IMR-90 (cell line): ENCODE data around the gene FOXA2. TPM values are rescaled to one million over a fixed set of nuclear protein-coding genes. Genes with fewer than 3 reads are reported as not detected.

Experiments used
- ATAC-seq: fragments of 200-7000 bp; cut with Tn5 transposase; 2 replicates; pipeline ENCODE4 v1.9.1; 2020; ENCODE audit warnings: low read depth, mild to moderate bottlenecking, moderate library complexity
- BruUV-seq: library from RNA; stranded (reverse); fragments of 400-500 nt; replicated peaks from 2 replicates; lab custom pipeline; 2021; lab: Mats Ljungman, UMichigan
- CTCF ChIA-PET: fragments of 300-600 bp; formaldehyde crosslinking; extraction: SDS; loops from one replicate; lab custom pipeline; 2021; ENCODE audit warnings: antibody characterized with exemption; lab: Yijun Ruan, JAX
- POLR2A ChIA-PET: fragments of 300-600 bp; sonication (Branson Sonifier 250); formaldehyde crosslinking; loops from one replicate; lab custom pipeline; 2022; ENCODE audit warnings: antibody characterized with exemption; ENCODE audit not compliant: unreplicated experiment; lab: Charles Lee
- DNase-seq: peaks from one replicate; pipeline ENCODE4 v3.0.0; 2013
- H2AFZ ChIP-seq: replicated peaks from 2 replicates; pipeline ENCODE3; 2013; ENCODE audit warnings: low read length, mild to moderate bottlenecking; ENCODE audit not compliant: poor library complexity
- H2AK5ac ChIP-seq: 2 replicates; pipeline ENCODE4 v1.6.1; 2013; ENCODE audit warnings: low read depth, low read length, inconsistent platforms
- H2AK9ac ChIP-seq: replicated peaks from 2 replicates; pipeline ENCODE3; 2013; ENCODE audit warnings: mild to moderate bottlenecking, low read depth, low read length, moderate library complexity; ENCODE audit not compliant: poor library complexity
- H2BK120ac ChIP-seq: 2 replicates; pipeline ENCODE4 v1.6.1; 2013; ENCODE audit warnings: low read depth, low read length, inconsistent platforms
- H2BK15ac ChIP-seq: 3 replicates; pipeline ENCODE4 v1.6.1; 2013; ENCODE audit warnings: low read depth, low read length, inconsistent platforms
- H2BK20ac ChIP-seq: 2 replicates; pipeline ENCODE4 v1.6.1; 2013; ENCODE audit warnings: low read depth, mild to moderate bottlenecking, inconsistent platforms, low read length, moderate library complexity
- H2BK5ac ChIP-seq: 2 replicates; pipeline ENCODE4 v1.6.1; 2013; ENCODE audit warnings: mild to moderate bottlenecking, low read depth, low read length, inconsistent platforms; ENCODE audit not compliant: poor library complexity, severe bottlenecking
- H3K14ac ChIP-seq: replicated peaks from 2 replicates; pipeline ENCODE4 v1.6.1; 2013; ENCODE audit warnings: low read depth, low read length, inconsistent platforms
- H3K18ac ChIP-seq: 2 replicates; pipeline ENCODE4 v1.6.1; 2013; ENCODE audit warnings: low read depth, low read length, control low read depth
- H3K23ac ChIP-seq: 2 replicates; pipeline ENCODE4 v1.6.1; 2013; ENCODE audit warnings: low read depth, low read length, inconsistent platforms
- H3K27ac ChIP-seq: 2 replicates; pipeline ENCODE4 v1.5.1; 2013; ENCODE audit warnings: mild to moderate bottlenecking, control low read depth, low read length; ENCODE audit not compliant: insufficient read depth
- H3K27me3 ChIP-seq: 2 replicates; pipeline ENCODE4 v1.6.1; 2013; ENCODE audit warnings: low read length; ENCODE audit not compliant: control insufficient read depth, insufficient read depth
- H3K36me3 ChIP-seq: 2 replicates; pipeline ENCODE4 v1.6.1; 2013; ENCODE audit warnings: low read length, mixed read lengths; ENCODE audit not compliant: control insufficient read depth, insufficient read depth
- H3K4ac ChIP-seq: 2 replicates; pipeline ENCODE4 v1.6.1; 2013; ENCODE audit warnings: low read depth, low read length, inconsistent platforms
- H3K4me1 ChIP-seq: 2 replicates; pipeline ENCODE4 v1.6.1; 2013; ENCODE audit warnings: low read length, mixed read lengths; ENCODE audit not compliant: control insufficient read depth, insufficient read depth
- H3K4me2 ChIP-seq: 2 replicates; pipeline ENCODE4 v1.6.1; 2013; ENCODE audit warnings: low read depth, mild to moderate bottlenecking, control low read depth, low read length, moderate library complexity
- H3K4me3 ChIP-seq: 2 replicates; pipeline ENCODE4 v1.5.1; 2013; ENCODE audit warnings: low read depth, mild to moderate bottlenecking, control low read depth, low read length, moderate library complexity; ENCODE audit not compliant: insufficient read depth
- H3K56ac ChIP-seq: 2 replicates; pipeline ENCODE4 v1.6.1; 2013; ENCODE audit warnings: low read length, inconsistent platforms; ENCODE audit not compliant: insufficient read depth; ENCODE audit errors: extremely low read depth
- H3K79me1 ChIP-seq, 2 experiments: 2 replicates each; pipeline ENCODE4 v1.6.1; 2013; ENCODE audit warnings: low read length in 2 of 2, inconsistent platforms in 1 of 2, low read depth in 1 of 2
- H3K9ac ChIP-seq: 2 replicates; pipeline ENCODE4 v1.6.1; 2013; ENCODE audit warnings: low read depth, low read length, control low read depth
- H3K9me1 ChIP-seq: 2 replicates; pipeline ENCODE4 v1.6.1; 2013; ENCODE audit warnings: low read length, inconsistent platforms; ENCODE audit not compliant: insufficient read depth
- H3K9me3 ChIP-seq: 2 replicates; pipeline ENCODE4 v1.6.1; 2013; ENCODE audit warnings: low read length; ENCODE audit not compliant: control insufficient read depth, insufficient read depth
- H4K20me1 ChIP-seq: 2 replicates; pipeline ENCODE4 v1.6.1; 2013; ENCODE audit warnings: low read length, inconsistent platforms; ENCODE audit not compliant: insufficient read depth
- H4K5ac ChIP-seq: 2 replicates; pipeline ENCODE4 v1.6.1; 2013; ENCODE audit warnings: mild to moderate bottlenecking, low read depth, low read length, control low read depth
- H4K8ac ChIP-seq, 2 experiments: 2 replicates each; pipeline ENCODE4 v1.6.1; 2013; ENCODE audit warnings: low read depth in 2 of 2, low read length in 2 of 2, control low read depth in 1 of 2, inconsistent platforms in 1 of 2
- H4K91ac ChIP-seq: 2 replicates; pipeline ENCODE4 v1.6.1; 2013; ENCODE audit warnings: low read depth, low read length, inconsistent platforms; ENCODE audit not compliant: insufficient read depth
- BHLHE40 ChIP-seq: fragments of 150-350 bp; IDR thresholded peaks from 2 replicates; pipeline ENCODE4 v1.6.1; 2016; ENCODE audit warnings: mild to moderate bottlenecking, low read depth, low read length
- CEBPB ChIP-seq: IDR thresholded peaks from 2 replicates; pipeline ENCODE4 v1.6.1; 2012; ENCODE audit warnings: low read depth, low read length, improper control_type of control experiment
- CHD1 ChIP-seq: IDR thresholded peaks from 2 replicates; pipeline ENCODE4 v1.6.1; 2012; ENCODE audit warnings: low read depth, low read length, improper control_type of control experiment
- FOS ChIP-seq: fragments of 150-350 bp; IDR thresholded peaks from 2 replicates; pipeline ENCODE4 v1.6.1; 2016; ENCODE audit warnings: low read depth, low read length
- MAFK ChIP-seq: IDR thresholded peaks from 2 replicates; pipeline ENCODE4 v1.6.1; 2012; ENCODE audit warnings: low read depth, low read length, improper control_type of control experiment
- MAZ ChIP-seq: IDR thresholded peaks from 2 replicates; pipeline ENCODE4 v1.6.1; 2012; ENCODE audit warnings: low read depth, mild to moderate bottlenecking, low read length, improper control_type of control experiment, moderate library complexity, borderline replicate concordance
- MXI1 ChIP-seq: IDR thresholded peaks from 2 replicates; pipeline ENCODE4 v1.6.1; 2012; ENCODE audit warnings: low read depth, mild to moderate bottlenecking, low read length, moderate library complexity, borderline replicate concordance
- NFE2L2 ChIP-seq: fragments of 150-350 bp; IDR thresholded peaks from 2 replicates; pipeline ENCODE4 v1.6.1; 2016; ENCODE audit warnings: low read depth, mild to moderate bottlenecking, low read length
- POLR2A ChIP-seq: IDR thresholded peaks from 2 replicates; pipeline ENCODE4 v1.6.1; 2012; ENCODE audit warnings: mild to moderate bottlenecking, low read depth, low read length
- RAD21 ChIP-seq: IDR thresholded peaks from 2 replicates; pipeline ENCODE4 v1.6.1; 2012; ENCODE audit warnings: low read length, improper control_type of control experiment
- RCOR1 ChIP-seq: IDR thresholded peaks from 2 replicates; pipeline ENCODE4 v1.6.1; 2012; ENCODE audit warnings: mild to moderate bottlenecking, low read length, improper control_type of control experiment; ENCODE audit not compliant: insufficient replicate concordance
- RFX5 ChIP-seq: IDR thresholded peaks from 2 replicates; pipeline ENCODE4 v1.8.0; 2012; ENCODE audit warnings: low read depth, mild to moderate bottlenecking, low read length, moderate library complexity
- SMC3 ChIP-seq: fragments of 150-350 bp; IDR thresholded peaks from 2 replicates; pipeline ENCODE4 v1.6.1; 2016; ENCODE audit warnings: low read depth, mild to moderate bottlenecking, antibody characterized with exemption, low read length, moderate library complexity
- WGBS, 2 experiments: methylation state at CpG; one replicate each; pipeline versions ENCODE4 v1.1.5 to v1.1.7; 2013; ENCODE audit warnings: missing lambda C conversion rate in 2 of 2; ENCODE audit not compliant: insufficient read length in 1 of 2; ENCODE audit errors: extremely low coverage in 2 of 2; 5-methylcytosine and 5-hydroxymethylcytosine counted together
- dilution Hi-C: fragments of 300-500 bp; cut with HindIII; formaldehyde crosslinking; loops from one replicate; pipeline ENCODE4 v1.14.3; 2018; ENCODE audit warnings: low sequenced_read_pairs; ENCODE audit not compliant: unreplicated experiment
- in situ Hi-C: fragments of 300-500 bp; cut with MboI; formaldehyde crosslinking; loops from 3 replicates; pipeline ENCODE4 v1.14.3; 2019; ENCODE audit warnings: low sequenced_read_pairs, inconsistent platforms, mixed read lengths
- intact Hi-C: fragments of 100-400 bp; cut with micrococcal nuclease; formaldehyde crosslinking; loops from 2 replicates; pipeline ENCODE4 v1.10.0; 2022
- polyA plus RNA-seq, 3 experiments: library from polyadenylated mRNA; depleted of rRNA; stranded (reverse); fragments of >200 nt; gene quantifications; 2 replicates each; pipeline ENCODE4 v1.2.3, GENCODE V29; 2012; ENCODE audit warnings: low replicate concordance in 1 of 3
- total RNA-seq: library from RNA; depleted of rRNA; stranded (reverse); fragments of >200 nt; gene quantifications from 2 replicates; pipeline ENCODE4 v1.2.3, GENCODE V29; 2012
- TF ChIP-seq, protein P1 (sequence below): conservative IDR thresholded peaks from 2 replicates; pipeline ENCODE4 v1.5.1; 2012; ENCODE audit warnings: mild to moderate bottlenecking, low read depth, low read length, improper control_type of control experiment
- TF ChIP-seq, protein P2 (sequence below): fragments of 150-350 bp; IDR thresholded peaks from 2 replicates; pipeline ENCODE4 v1.6.1; 2016; ENCODE audit warnings: low read depth, mild to moderate bottlenecking, low read length, moderate library complexity, borderline replicate concordance
- TF ChIP-seq, protein P3 (sequence below): fragments of 150-350 bp; IDR thresholded peaks from 2 replicates; pipeline ENCODE4 v1.6.1; 2017; ENCODE audit warnings: mild to moderate bottlenecking, antibody characterized with exemption, low read length, low read depth

The FOXA2 gene
- total and polyA plus RNA-seq, 2 of the 4 experiments (the other 2 are of a cell fraction) = not detected

DNA sequence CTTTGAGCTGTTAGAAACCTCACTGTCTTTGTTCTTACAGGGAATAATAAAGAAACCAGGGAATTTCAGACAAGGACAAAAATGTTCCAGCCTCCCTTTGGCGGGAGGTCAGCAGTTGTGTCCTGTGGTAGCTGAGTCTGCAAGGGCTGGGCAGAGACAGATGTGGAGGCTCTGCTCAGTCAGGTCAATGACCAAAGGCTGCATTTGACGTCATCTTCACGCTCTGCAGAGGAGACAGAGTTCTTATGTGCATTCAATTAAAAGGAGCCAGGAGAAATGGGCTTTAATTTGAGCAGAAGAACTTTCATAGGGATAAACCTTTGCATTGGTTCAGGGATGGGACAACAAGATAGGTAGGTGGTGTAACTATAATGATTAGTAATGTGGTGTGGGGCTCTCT lies 45.1 kb upstream of the FOXA2 start:
- H4K20me1 ChIP-seq = no peaks in the 10 kb centered on the region
- ChIA-PET CTCF (no interaction called here), POLR2A (no interaction called here)
- no peak overlapping the region for H3K4ac ChIP-seq
- intact Hi-C loops = no loop called here
- H4K5ac ChIP-seq = no peak overlapping the region
- ATAC-seq (no peak), DNase-seq (no peak)
- no peak overlapping the region for H2BK15ac ChIP-seq
- H2BK120ac ChIP-seq = no peak overlapping the region
- H3K4me3 ChIP-seq = no peak overlapping the region
- dilution Hi-C loops = no loop called here
- H2AK9ac ChIP-seq = no peak overlapping the region
- H3K4me2 ChIP-seq = no peak overlapping the region
- no peaks in the 10 kb centered on the region; the same call in 1 of the 2 replicates for H3K27me3 ChIP-seq
- H3K23ac ChIP-seq = no peak overlapping the region
- no peaks in the 10 kb centered on the region for H3K4me1 ChIP-seq
- H4K91ac ChIP-seq = no peak overlapping the region
- no peaks in the 10 kb centered on the region for H3K36me3 ChIP-seq
- no peak overlapping the region for H3K14ac ChIP-seq
- H3K56ac ChIP-seq = no peak overlapping the region
- TF ChIP-seq BHLHE40 (no peak), MAZ (no peak), POLR2A (no peak), RFX5 (no peak), CHD1 (no peak), RCOR1 (no peak), SMC3 (no peak), FOS (no peak), NFE2L2 (no peak), MAFK (no peak), RAD21 (no peak), MXI1 (no peak), CEBPB (no peak)
- TF ChIP-seq, protein P1, sequence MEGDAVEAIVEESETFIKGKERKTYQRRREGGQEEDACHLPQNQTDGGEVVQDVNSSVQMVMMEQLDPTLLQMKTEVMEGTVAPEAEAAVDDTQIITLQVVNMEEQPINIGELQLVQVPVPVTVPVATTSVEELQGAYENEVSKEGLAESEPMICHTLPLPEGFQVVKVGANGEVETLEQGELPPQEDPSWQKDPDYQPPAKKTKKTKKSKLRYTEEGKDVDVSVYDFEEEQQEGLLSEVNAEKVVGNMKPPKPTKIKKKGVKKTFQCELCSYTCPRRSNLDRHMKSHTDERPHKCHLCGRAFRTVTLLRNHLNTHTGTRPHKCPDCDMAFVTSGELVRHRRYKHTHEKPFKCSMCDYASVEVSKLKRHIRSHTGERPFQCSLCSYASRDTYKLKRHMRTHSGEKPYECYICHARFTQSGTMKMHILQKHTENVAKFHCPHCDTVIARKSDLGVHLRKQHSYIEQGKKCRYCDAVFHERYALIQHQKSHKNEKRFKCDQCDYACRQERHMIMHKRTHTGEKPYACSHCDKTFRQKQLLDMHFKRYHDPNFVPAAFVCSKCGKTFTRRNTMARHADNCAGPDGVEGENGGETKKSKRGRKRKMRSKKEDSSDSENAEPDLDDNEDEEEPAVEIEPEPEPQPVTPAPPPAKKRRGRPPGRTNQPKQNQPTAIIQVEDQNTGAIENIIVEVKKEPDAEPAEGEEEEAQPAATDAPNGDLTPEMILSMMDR = no peak
- TF ChIP-seq, protein P2, sequence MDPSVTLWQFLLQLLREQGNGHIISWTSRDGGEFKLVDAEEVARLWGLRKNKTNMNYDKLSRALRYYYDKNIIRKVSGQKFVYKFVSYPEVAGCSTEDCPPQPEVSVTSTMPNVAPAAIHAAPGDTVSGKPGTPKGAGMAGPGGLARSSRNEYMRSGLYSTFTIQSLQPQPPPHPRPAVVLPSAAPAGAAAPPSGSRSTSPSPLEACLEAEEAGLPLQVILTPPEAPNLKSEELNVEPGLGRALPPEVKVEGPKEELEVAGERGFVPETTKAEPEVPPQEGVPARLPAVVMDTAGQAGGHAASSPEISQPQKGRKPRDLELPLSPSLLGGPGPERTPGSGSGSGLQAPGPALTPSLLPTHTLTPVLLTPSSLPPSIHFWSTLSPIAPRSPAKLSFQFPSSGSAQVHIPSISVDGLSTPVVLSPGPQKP = no peak
- TF ChIP-seq, protein P3, sequence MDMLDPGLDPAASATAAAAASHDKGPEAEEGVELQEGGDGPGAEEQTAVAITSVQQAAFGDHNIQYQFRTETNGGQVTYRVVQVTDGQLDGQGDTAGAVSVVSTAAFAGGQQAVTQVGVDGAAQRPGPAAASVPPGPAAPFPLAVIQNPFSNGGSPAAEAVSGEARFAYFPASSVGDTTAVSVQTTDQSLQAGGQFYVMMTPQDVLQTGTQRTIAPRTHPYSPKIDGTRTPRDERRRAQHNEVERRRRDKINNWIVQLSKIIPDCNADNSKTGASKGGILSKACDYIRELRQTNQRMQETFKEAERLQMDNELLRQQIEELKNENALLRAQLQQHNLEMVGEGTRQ = no peak
- H2BK20ac ChIP-seq = no peak overlapping the region
- no peaks in the 10 kb centered on the region for H3K9me3 ChIP-seq
- no peak overlapping the region for H2BK5ac ChIP-seq
- H3K79me1 ChIP-seq = no peaks in the 10 kb centered on the region
- no peaks in the 10 kb centered on the region for H3K9me1 ChIP-seq
- no peak overlapping the region for H2AK5ac ChIP-seq
- no peak overlapping the region for H3K9ac ChIP-seq
- H3K27ac ChIP-seq = no peak overlapping the region
- in situ Hi-C loops = no loop called here
- H3K18ac ChIP-seq = no peak overlapping the region
- no TSS peak for BruUV-seq
- no peak overlapping the region for H2AFZ ChIP-seq
- H4K8ac ChIP-seq = no peak overlapping the region
- WGBS, 2 experiments = 40% methylated on average over 1 of the region's 3 CpGs; no CpG with 5 or more reads in 1 of the 2 experiments
